HEK293 (cell line): ENCODE results near the gene ZGPAT.

ENCODE experiments used
- CTCF ChIA-PET: fragments of 350-600 bp; formaldehyde crosslinking; extraction: SDS; loops from one replicate; lab custom pipeline; 2021; ENCODE audit warnings: antibody characterized with exemption; lab: Yijun Ruan, JAX
- POLR2A ChIA-PET: fragments of 300-600 bp; formaldehyde crosslinking; extraction: SDS; loops from one replicate; lab custom pipeline; 2020; ENCODE audit warnings: antibody characterized with exemption, inconsistent platforms; lab: Yijun Ruan, JAX
- H3K27ac ChIP-seq: fragments of 200-500 bp; sonication (Bioruptor generic); 2 replicates; pipeline ENCODE4 v1.5.1; 2014; ENCODE audit warnings: low read depth, low read length, control low read depth, inconsistent platforms; ENCODE audit errors: extremely low read depth
- H3K36me3 ChIP-seq, 2 experiments: fragments of 200-500 bp in 1 of 2; sonication (Bioruptor generic) in 1 of 2; 1 replicate in 1 of 2; 2 replicates in 1 of 2; pipeline ENCODE4 v1.5.1; 2014 to 2017; ENCODE audit warnings: inconsistent platforms in 2 of 2, low read length in 2 of 2; ENCODE audit not compliant: control insufficient read depth in 2 of 2, insufficient read depth in 1 of 2
- H3K4me1 ChIP-seq: fragments of 200-500 bp; sonication (Bioruptor generic); 2 replicates; pipeline ENCODE4 v1.5.1; 2014; ENCODE audit warnings: mild to moderate bottlenecking, low read length, inconsistent platforms; ENCODE audit not compliant: control insufficient read depth, insufficient read depth
- H3K4me3 ChIP-seq: 2 replicates; pipeline ENCODE4 v1.5.1; 2011; ENCODE audit warnings: low read depth, mild to moderate bottlenecking, control low read depth, low read length, moderate library complexity
- H3K9me3 ChIP-seq: fragments of 200-500 bp; sonication (Bioruptor generic); 2 replicates; pipeline ENCODE4 v1.5.1; 2014; ENCODE audit warnings: low read depth, low read length, inconsistent platforms; ENCODE audit not compliant: control insufficient read depth, insufficient read depth
- EGR2 ChIP-seq: fragments of 450-650 bp; formaldehyde crosslinking; IDR thresholded peaks from 2 replicates; pipeline ENCODE4 v1.5.1; 2016; ENCODE audit warnings: low read depth, missing biosample characterization, missing genetic modification characterization
- HOXA7 ChIP-seq: sonication (generic); formaldehyde crosslinking; IDR thresholded peaks from 2 replicates; pipeline ENCODE4 v1.8.1; 2022; ENCODE audit warnings: missing genetic modification reagents, borderline replicate concordance
- KLF10 ChIP-seq: fragments of 450-650 bp; IDR thresholded peaks from 2 replicates; pipeline ENCODE4 v1.5.1; 2018; ENCODE audit warnings: missing biosample characterization, mild to moderate bottlenecking, missing genetic modification characterization
- RBAK ChIP-seq: fragments of 450-650 bp; formaldehyde crosslinking; IDR thresholded peaks from 2 replicates; pipeline ENCODE4 v1.5.1; 2016; ENCODE audit warnings: missing biosample characterization, missing genetic modification characterization
- ZBTB1 ChIP-seq: fragments of 450-650 bp; formaldehyde crosslinking; IDR thresholded peaks from 2 replicates; pipeline ENCODE4 v1.5.1; 2016; ENCODE audit warnings: missing biosample characterization, missing genetic modification characterization
- ZBTB20 ChIP-seq: fragments of 450-650 bp; formaldehyde crosslinking; IDR thresholded peaks from 2 replicates; pipeline ENCODE4 v1.5.1; 2016; ENCODE audit warnings: missing biosample characterization, missing genetic modification characterization
- ZBTB21 ChIP-seq: fragments of 450-650 bp; formaldehyde crosslinking; IDR thresholded peaks from 2 replicates; pipeline ENCODE4 v1.5.1; 2017; ENCODE audit warnings: missing biosample characterization, missing genetic modification characterization
- ZFHX2 ChIP-seq: fragments of 450-650 bp; formaldehyde crosslinking; conservative IDR thresholded peaks from 2 replicates; pipeline ENCODE4 v1.5.1; 2016; ENCODE audit warnings: missing biosample characterization, missing genetic modification characterization
- ZNF121 ChIP-seq: fragments of 450-650 bp; formaldehyde crosslinking; IDR thresholded peaks from 2 replicates; pipeline ENCODE4 v1.5.1; 2016; ENCODE audit warnings: missing biosample characterization, missing genetic modification characterization
- ZNF239 ChIP-seq: fragments of 450-650 bp; formaldehyde crosslinking; IDR thresholded peaks from 2 replicates; pipeline ENCODE4 v1.5.1; 2016; ENCODE audit warnings: missing biosample characterization, missing genetic modification characterization
- ZNF561 ChIP-seq: fragments of 450-650 bp; IDR thresholded peaks from 2 replicates; pipeline ENCODE4 v1.5.1; 2018; ENCODE audit warnings: missing biosample characterization, missing genetic modification characterization, borderline replicate concordance
- ZNF600 ChIP-seq: fragments of 450-650 bp; formaldehyde crosslinking; IDR thresholded peaks from 2 replicates; pipeline ENCODE4 v1.5.1; 2016; ENCODE audit warnings: missing biosample characterization, missing genetic modification characterization
- ZNF623 ChIP-seq: fragments of 450-650 bp; formaldehyde crosslinking; IDR thresholded peaks from 2 replicates; pipeline ENCODE4 v1.5.1; 2016; ENCODE audit warnings: missing biosample characterization, missing genetic modification characterization
- ZNF837 ChIP-seq: fragments of 450-650 bp; formaldehyde crosslinking; IDR thresholded peaks from 2 replicates; pipeline ENCODE4 v1.5.1; 2016; ENCODE audit warnings: missing biosample characterization, missing genetic modification characterization
- TF ChIP-seq, protein P1 (sequence below): fragments of 450-650 bp; formaldehyde crosslinking; IDR thresholded peaks from 2 replicates; pipeline ENCODE4 v1.5.1; 2016; ENCODE audit warnings: missing biosample characterization, missing genetic modification characterization
- TF ChIP-seq, protein P2 (sequence below): fragments of 450-650 bp; formaldehyde crosslinking; IDR thresholded peaks from 2 replicates; pipeline ENCODE4 v1.5.1; 2016; ENCODE audit warnings: missing biosample characterization, missing genetic modification characterization
- TF ChIP-seq, protein P3 (sequence below): fragments of 450-650 bp; formaldehyde crosslinking; optimal IDR thresholded peaks from 2 replicates; pipeline ENCODE3; 2016; ENCODE audit warnings: missing biosample characterization, mild to moderate bottlenecking, missing genetic modification characterization

ZGPAT gene

DNA sequence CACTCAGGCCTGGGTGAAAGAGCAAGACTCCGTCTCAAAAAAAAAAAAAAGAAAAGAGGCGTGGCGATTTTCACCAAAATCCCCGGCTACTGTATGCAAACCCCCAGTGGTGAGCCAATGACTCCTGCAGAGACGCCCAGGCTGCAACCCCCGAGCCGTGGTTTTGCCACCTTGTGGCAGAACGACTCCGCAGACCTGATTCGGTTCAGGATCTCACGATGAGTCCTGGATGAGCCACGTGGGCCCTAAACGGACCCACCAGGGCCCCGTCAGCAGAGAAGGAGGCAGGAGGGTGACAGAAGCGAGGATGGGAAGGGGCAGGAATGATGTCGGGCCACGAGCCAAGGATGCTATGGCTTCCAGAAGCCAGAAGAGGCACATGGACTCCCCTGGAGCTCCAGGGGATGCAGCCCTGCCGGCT lies 74.2 kb downstream of the ZGPAT start:
- no peaks in the 10 kb centered on the region for H3K4me1 ChIP-seq
- ChIA-PET CTCF (no interaction called here), POLR2A (no interaction called here)
- H3K36me3 ChIP-seq = no peaks in the 10 kb centered on the region
- H3K4me3 ChIP-seq = no peak overlapping the region
- H3K27ac ChIP-seq = no peak overlapping the region
- TF ChIP-seq, protein P1, sequence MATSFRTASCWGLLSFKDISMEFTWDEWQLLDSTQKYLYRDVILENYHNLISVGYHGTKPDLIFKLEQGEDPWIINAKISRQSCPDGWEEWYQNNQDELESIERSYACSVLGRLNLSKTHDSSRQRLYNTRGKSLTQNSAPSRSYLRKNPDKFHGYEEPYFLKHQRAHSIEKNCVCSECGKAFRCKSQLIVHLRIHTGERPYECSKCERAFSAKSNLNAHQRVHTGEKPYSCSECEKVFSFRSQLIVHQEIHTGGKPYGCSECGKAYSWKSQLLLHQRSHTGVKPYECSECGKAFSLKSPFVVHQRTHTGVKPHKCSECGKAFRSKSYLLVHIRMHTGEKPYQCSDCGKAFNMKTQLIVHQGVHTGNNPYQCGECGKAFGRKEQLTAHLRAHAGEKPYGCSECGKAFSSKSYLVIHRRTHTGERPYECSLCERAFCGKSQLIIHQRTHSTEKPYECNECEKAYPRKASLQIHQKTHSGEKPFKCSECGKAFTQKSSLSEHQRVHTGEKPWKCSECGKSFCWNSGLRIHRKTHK (tag by site-specific recombination) = no peak
- TF ChIP-seq ZNF239 (tag by site-specific recombination) (no peak), ZBTB1 (tag by site-specific recombination) (no peak), ZNF600 (peak; percentile 75; the same call in 1 of the 2 replicates), ZNF623 (tag by site-specific recombination) (no peak), ZBTB21 (no peak)
- TF ChIP-seq, protein P2, sequence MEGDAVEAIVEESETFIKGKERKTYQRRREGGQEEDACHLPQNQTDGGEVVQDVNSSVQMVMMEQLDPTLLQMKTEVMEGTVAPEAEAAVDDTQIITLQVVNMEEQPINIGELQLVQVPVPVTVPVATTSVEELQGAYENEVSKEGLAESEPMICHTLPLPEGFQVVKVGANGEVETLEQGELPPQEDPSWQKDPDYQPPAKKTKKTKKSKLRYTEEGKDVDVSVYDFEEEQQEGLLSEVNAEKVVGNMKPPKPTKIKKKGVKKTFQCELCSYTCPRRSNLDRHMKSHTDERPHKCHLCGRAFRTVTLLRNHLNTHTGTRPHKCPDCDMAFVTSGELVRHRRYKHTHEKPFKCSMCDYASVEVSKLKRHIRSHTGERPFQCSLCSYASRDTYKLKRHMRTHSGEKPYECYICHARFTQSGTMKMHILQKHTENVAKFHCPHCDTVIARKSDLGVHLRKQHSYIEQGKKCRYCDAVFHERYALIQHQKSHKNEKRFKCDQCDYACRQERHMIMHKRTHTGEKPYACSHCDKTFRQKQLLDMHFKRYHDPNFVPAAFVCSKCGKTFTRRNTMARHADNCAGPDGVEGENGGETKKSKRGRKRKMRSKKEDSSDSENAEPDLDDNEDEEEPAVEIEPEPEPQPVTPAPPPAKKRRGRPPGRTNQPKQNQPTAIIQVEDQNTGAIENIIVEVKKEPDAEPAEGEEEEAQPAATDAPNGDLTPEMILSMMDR = peak; percentile 65
- no peaks in the 10 kb centered on the region for H3K9me3 ChIP-seq

DNA sequence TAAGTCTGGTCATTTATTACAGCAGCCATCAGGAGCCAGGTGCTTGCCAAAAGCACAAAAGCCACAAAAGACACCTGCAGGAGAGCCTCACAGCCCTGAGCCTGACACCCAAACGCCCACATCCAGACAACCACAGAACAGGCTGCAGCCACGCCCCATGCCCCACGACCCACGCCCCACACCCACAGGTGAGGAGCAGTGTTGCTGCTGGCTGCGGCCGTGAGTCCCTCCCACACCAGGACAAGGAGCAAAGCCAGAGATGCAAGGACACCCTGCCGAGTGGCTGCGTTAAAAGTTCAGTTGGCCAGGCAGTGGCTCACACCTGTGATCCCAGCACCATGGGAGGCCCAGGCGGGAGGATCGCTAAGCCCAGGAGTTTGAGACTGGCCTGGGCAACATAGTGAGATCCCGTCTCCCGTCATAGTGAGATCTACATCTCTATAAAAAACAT lies 74.7 kb downstream of the ZGPAT start:
- no peaks in the 10 kb centered on the region for H3K4me1 ChIP-seq
- H3K4me3 ChIP-seq = no peak overlapping the region
- CTCF ChIA-PET = interaction anchor here (0.7 kb wide), 1 partner anchor 22 kb away, joined by 3 read pairs; no protein-coding TSS in a partner anchor
- POLR2A ChIA-PET = no interaction called here
- TF ChIP-seq EGR2 (tag by site-specific recombination) (peak; percentile 64), ZNF121 (tag by site-specific recombination) (peak; percentile 76), ZFHX2 (tag by site-specific recombination) (peak; percentile 46), HOXA7 (CRISPR knock-in tag) (no peak), ZBTB20 (tag by site-specific recombination) (no peak), RBAK (no peak), ZNF561 (tag by site-specific recombination) (no peak), KLF10 (tag by site-specific recombination) (no peak)
- TF ChIP-seq, protein P3, sequence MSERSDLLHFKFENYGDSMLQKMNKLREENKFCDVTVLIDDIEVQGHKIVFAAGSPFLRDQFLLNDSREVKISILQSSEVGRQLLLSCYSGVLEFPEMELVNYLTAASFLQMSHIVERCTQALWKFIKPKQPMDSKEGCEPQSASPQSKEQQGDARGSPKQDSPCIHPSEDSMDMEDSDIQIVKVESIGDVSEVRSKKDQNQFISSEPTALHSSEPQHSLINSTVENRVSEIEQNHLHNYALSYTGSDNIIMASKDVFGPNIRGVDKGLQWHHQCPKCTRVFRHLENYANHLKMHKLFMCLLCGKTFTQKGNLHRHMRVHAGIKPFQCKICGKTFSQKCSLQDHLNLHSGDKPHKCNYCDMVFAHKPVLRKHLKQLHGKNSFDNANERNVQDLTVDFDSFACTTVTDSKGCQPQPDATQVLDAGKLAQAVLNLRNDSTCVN (tag by site-specific recombination) = no peak
- H3K27ac ChIP-seq = no peak overlapping the region
- H3K36me3 ChIP-seq = no peaks in the 10 kb centered on the region
- no peaks in the 10 kb centered on the region for H3K9me3 ChIP-seq

DNA sequence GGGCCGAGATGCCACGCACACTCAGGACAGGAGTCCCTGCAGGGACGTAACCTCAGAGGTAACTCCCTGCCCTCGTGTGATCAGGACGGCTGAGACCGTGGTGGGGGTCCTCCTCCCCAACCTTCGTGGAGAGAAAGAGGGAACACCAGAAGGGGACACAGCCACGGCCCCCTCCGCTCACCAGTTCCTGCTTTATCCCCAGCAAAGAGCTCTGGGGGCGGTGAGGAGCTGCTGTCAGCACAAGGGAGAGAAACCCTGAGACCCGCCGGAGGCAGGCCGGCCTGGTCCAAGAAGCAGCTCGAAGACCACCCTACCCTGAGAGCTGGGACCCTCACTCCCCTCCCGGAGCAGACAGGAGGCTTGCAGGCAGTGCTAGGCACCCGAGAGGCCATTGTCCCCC lies 76.1 kb downstream of the ZGPAT start:
- CTCF ChIA-PET = interaction anchor here (0.6 to 4.5 kb wide), 3 partner anchors 9 to 37 kb away, joined by 3 to 29 read pairs (median 7); no protein-coding TSS in a partner anchor

More for the DNA sequence above, 76.1 kb downstream of the ZGPAT start:
- POLR2A ChIA-PET = interaction anchor here (1.0 kb wide), 1 partner anchor 81 kb away, joined by 3 read pairs; the partner anchor contains the start of gene TPD52L2
- Histone ChIP-seq H3K4me1 (no peaks in the 10 kb centered on the region), H3K4me3 (no peak overlapping the region), H3K36me3 (no peaks in the 10 kb centered on the region), H3K9me3 (no peaks in the 10 kb centered on the region), H3K27ac (no peak overlapping the region)
- TF ChIP-seq ZNF837 (tag by site-specific recombination) = no peak
